PFSK-1 (cell line): Measurements from ENCODE around the gene CUEDC1.

ENCODE experiments used
- POLR2AphosphoS5 ChIP-seq: IDR thresholded peaks from 2 replicates; pipeline ENCODE4 v1.6.1; 2012; ENCODE audit warnings: low read depth, mild to moderate bottlenecking, control low read depth, low read length, moderate library complexity
- REST ChIP-seq, 2 experiments: IDR thresholded peaks; 2 replicates each; pipeline versions ENCODE4 v1.6.1 to v1.8.0; 2011 to 2012; ENCODE audit warnings: low read depth in 2 of 2, low read length in 2 of 2, control low read depth in 1 of 2, inconsistent platforms in 1 of 2, mild to moderate bottlenecking in 1 of 2, moderate library complexity in 1 of 2; ENCODE audit not compliant: insufficient read depth in 1 of 2
- TAF1 ChIP-seq: IDR thresholded peaks from 2 replicates; pipeline ENCODE4 v1.6.1; 2012; ENCODE audit warnings: low read length, control low read depth, borderline replicate concordance; ENCODE audit not compliant: insufficient read depth

GRCh38 chr17:57881143-57881542 lies 74.1 kb downstream of the CUEDC1 start:
- TF ChIP-seq REST (IDR thresholded peaks at IDR 0.05; ENCODE audit: insufficient read depth in 1 of 2, low read depth in 2 of 2, low read length in 2 of 2) (no peak), TAF1 (no peak), POLR2AphosphoS5 (no peak)
